GM19025 (cell line): ENCODE results near the gene DNAJC13.
A peak's percentile ranks its signal among the peaks of the same experiment; 100 is the strongest.

Experiments
- ATAC-seq: cut with Tn5 transposase; IDR thresholded peaks from one replicate; pipeline ENCODE4 v1.9.1; 2021; ENCODE audit warnings: mild to moderate bottlenecking, low read depth, moderate library complexity; ENCODE audit not compliant: unreplicated experiment

The DNAJC13 gene

DNA sequence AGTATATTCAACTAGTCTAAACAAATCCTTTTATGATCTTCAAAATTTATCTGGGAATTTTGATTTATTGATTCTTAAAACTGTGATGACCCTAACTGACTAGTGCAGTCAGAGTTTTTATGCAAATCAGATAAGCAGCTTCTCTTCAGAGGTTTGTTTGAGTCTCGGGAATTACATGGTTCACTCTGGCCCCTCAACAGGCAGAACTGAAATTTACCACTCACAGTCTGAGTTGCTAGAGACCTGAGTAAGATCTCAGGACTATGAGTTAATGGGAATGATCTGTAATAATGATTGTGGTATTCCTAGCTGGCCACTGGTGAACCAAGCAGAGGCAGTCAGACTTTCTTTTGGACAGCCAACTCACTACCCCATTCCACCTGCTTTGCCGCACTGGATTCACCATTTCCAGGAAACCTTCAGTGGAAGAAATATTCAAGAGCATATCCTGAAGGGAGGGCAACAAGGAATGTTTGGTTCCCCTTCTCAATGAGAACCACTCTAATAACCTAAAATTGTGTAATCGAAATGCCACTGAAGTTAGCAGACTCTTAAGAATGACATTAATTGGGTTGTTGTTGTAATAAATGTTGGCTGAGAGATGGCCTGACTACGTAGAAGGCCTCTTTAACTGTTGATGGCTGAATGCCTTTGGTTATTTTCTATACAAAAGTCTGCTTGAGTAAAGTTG is 11.5 kb upstream of the DNAJC13 start:
- ATAC-seq, result no peak

DNA sequence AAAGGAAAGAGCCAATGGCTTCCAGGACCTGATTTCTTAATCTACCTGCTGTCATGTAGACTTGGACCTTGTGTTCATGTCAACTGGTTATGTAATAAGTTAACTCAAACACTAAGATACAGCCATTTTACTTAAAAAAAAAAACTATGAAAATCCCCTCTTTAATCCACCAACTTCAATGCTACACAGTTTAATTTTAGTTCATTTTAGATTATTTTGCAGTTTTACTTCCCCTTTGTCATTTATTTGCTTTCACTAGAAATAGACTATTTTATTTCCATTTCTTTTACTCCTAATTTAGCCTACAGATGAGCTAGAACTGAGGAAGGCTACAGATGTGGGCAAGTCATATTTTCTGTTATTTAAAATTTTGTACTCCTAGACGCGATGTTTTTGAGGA is 10.7 kb upstream of the DNAJC13 start:
- ATAC-seq, result no peak

DNA sequence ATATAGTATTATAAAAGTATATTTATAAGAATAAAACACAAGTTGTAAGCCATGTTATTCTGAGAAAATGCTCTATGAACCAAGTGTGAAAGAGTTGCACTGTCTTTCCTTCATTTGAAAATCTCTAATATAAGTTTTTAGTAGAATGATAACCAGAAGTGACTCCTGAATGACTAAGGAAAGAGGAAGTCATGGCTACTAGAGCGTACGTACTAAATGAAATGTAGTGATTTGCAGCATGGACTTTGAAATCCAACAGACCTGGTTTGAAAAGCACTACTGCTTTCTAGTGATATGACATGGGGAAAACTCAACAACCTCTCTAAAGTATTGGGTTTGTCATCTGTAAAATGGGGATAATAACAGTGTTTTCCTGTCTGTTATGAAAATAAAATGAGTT is 10.3 kb upstream of the DNAJC13 start:
- no peak for ATAC-seq

DNA sequence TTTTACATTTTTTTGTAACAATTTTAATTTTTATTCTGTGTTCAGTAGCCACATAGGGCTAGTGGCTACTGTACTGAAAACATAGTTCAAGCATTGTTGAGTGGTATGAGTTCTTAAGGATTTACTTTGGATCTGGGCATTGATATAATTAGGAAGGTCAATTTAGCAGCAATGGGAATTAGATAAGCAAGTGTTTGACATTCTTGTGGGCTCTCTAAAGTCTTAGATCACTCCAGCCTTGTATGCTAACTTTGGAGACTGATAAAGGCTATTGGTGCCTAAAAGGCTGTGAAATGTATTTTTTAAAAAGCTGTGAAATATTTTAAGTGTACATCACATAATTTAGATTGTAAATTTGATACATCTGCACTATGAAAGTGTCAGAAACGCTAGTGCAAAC is 2.5 kb upstream of the DNAJC13 start:
- ATAC-seq, result no peak

DNA sequence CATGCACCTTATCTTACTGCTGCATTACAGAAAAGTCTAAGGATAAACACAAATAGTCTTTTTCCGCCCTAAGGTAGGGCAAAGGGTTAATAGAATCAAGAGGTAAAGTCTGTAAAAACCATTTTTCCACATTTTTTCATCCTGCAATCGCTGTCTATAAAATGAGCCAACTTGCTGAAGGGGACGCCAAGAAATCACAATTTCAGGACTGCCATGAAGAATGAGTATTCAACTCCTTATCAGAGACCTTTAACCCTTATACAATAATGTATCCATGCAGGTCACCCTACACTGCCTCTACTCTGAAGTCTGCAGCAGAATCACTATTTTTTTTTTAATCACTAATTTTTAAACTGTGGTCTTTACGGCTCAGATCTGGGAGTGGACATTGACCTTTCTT is 1.1 kb upstream of the DNAJC13 start:
- ATAC-seq, result no peak

DNA sequence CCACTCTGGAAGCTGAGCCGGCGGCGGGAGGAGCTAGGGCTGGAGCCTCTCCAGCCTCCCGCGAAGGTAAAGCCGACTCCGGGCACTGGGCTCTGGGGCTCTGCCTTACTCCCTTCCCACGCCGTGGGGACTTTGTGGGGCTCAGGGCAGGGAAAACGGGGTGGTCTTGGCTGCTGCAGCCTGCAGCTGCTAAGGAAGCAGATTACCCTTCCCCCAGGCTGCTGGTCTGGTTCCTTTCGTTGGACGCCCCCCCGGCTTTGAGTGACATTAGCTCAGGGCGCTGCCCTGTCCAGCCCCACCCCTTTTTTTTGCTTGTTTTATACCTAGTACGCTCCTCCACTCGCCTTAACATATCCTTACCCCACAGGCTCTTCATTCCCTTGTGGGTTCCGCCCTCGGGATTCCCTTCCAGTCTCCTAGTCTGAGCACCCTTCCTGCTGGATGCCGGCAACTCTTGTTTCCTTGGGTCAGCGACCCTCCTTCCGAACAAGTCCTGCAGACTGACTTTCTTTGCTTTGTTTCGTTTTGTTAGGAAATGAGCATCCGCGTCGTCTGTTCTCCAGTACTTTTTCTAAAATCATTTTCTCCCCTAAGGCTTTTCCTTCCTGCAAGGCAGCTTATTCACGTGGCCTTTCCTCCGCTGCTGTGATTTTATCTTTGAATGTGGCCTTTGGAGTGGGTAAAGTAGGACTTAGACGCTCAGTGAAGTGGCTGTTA is 551 bp downstream of the DNAJC13 start:
- ATAC-seq, result peak; percentile 37

DNA sequence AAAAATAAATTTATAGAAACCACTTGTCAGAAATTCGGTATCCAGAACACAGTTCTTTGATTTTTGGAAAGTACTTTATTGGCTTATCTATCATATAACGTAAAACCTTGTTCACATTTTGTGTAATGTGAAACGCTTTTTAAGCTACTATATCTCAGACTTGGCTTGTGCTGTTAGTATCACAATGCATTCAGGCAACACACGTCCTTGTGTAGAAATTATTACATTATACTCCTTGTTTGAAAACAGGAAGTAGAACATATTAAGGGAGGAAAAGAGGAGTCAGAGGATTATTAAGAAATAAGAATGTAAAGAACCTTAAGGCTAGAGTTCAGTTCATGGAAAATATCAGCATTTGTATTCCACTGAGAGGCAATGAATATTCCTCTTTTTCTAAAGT is 1.6 kb downstream of the DNAJC13 start:
- ATAC-seq, result no peak

DNA sequence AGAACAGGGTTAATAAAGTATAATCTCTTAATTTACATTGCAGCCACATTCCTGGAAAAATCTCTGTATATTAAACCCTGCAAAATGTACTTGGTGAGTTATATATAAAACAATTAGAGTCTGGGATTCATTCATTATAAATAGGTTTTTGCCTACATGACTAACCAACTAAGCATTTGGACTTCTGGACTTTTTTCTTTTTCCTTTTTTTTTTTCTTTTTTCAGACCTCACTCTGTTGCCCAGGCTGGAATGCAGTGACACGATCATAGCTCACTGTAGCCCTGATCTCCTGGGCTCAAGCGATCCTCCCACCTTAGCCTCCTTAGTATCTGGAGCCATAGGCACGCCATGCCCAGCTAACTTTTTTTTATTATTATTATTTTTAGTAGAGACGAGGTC is 4.5 kb downstream of the DNAJC13 start:
- no peak for ATAC-seq

DNA sequence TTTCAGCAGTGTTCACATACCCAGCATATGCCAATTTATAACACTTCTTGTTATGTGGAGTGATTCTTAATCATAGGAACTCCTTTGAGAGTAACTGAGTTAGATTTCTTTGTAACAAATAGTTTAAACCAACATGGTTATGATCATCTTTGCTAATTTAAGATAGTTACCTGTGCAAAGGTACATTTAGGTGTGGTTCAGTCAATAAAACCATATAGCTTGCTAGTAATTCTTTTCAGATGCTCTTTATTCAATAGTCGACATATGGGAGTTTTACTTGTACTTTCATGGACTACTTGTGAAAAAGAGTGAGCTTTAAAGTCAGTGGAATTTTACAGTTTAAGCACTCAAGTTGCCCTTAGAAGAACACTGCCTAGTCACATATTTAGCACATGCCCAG is 5.2 kb downstream of the DNAJC13 start:
- ATAC-seq, result no peak

DNA sequence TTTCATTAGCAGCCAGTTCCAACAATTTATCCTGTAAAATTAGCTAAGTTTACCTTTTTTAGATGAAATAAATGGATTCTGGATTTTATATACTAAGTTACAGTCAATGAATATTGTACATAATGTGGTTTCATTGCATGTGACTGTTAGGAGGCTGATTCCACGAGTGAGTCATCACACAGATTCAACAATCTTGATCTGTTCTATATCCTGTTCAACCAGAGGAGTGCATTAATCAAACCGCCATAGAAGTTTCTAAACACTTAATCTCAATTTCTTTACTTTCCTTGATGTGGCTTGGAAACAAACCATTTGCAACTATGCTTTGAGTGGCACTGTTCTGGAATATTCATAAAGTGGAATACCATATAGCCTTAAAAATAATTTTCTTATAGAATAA is 15.3 kb downstream of the DNAJC13 start:
- no peak for ATAC-seq

DNA sequence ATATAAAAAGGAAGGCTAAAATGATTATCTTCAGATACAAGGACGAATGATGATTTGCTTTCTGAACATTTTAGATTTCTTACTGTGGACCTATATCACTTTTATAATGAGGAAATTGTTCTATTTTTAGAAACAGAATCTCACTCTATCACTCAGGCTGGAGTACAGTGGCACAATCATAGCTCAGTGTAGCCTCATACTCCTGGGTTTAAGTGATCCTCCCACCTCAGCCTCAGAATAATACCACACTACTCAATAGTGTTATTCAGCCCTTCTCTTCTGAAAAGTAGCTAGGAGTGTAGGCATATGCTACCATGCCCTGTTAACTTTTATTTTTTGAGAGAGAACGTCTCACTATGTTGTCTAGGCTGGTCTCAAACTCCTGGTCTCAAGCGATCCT is 15.8 kb downstream of the DNAJC13 start:
- no peak for ATAC-seq

DNA sequence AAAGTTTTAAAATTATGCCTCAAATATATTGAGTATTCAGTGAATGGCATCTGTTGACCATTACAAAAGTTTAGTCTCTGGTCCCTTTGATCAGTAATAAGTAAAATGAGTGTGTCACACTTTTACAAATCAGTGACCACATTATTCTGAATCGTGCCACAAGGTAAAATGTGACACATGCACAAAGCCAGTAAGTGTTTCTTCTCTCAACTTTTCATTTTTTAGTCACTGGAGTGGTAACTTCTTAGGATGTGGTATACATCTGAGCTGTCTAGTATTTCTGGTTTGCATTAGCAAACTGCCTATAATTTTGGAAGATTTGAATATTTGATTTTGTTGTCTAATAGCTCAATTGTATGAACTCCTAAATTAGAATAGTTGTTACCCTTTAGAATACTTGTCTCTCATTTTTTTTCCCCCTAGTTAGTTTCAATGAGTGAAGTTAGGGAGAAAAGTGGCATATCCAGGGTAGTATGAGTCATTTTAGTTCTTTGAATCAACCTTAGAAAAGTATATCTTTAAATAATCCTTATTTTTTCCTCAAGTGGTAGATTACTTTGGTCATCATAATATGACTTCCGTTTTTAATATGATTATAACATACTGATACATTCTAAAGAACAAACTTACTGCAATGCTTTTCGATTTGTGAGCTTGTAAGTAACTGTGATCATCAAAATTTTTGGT is 18.1 kb downstream of the DNAJC13 start:
- ATAC-seq, result no peak

DNA sequence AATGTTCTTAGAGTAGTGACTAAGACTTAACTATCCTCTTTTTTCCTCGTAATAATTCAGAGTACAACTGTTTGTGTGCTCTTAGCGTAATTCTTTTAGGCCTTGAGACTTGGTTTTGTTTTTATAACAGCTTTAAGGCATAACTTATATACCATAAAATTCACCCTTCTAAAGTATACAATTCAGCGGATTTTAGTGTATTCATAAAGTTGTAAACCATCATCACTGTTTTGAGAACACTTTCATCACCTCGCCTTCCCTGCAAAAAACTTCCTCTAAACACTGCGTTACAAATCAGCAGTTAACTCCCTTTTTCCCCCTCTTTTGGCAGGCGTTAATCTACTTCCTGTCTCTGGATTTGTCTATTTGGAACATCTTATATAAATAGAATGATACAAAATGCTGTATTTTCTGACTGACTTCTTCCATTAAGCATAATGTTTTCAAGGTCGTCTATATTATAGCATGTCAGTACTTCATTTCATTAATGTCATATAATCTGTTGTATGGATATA is 18.7 kb downstream of the DNAJC13 start:
- ATAC-seq, result no peak

DNA sequence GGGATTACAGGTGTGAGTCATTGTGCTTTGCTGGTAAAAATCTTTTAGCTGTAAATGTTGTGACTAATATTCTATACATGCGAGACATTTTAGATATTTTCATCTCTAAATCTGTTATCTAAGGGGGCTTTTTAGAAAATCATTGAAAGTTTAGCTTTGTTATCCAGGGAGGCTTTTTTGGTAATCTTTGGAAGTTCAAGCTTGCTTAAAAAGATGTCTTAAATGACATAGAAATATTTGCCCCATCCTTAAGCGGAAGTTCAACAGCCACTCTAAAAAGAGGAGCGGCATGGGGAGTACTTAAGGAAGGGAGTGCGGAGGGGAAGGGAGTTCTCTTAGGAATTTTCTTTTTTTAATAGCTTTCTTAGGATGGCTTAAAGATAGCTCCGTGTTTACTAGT is 26.1 kb downstream of the DNAJC13 start:
- no peak for ATAC-seq

DNA sequence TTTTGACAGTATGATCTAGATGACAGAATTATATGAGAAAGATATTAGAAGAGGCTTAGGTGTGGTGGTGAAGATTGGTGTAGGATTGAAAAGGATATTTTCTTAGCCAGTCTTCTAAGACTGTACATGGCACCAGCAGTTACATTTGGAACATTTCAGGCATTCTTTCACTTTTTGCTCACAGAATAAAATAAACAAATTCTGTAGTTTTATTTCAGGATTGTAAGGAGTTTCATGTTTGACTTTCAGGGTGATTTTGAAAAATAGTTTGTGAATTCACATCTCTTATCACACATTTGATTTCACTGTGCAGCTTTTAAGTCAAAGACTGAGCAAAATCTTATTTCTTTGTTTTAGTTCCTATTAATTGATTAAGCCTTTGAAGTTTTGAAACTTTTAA is 27.1 kb downstream of the DNAJC13 start:
- no peak for ATAC-seq

DNA sequence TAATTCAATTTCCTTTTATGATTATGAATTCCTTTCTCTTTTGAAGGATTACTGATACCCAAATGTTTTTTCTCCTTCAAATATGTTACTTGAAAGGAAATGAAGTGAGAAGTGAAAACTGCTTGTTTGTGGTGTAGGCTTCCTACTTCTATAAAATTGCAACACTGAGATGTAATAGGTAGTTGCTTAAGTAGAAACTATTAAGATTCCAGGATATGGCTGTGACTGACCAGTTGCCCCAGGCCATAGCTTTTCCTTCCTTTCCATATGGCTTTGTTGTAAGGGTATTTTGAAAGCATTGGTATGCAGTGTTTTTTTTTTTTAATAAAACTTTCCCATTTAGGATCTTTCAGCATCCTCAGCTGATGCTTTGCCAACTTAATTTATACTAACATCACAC is 28.5 kb downstream of the DNAJC13 start:
- no peak for ATAC-seq

DNA sequence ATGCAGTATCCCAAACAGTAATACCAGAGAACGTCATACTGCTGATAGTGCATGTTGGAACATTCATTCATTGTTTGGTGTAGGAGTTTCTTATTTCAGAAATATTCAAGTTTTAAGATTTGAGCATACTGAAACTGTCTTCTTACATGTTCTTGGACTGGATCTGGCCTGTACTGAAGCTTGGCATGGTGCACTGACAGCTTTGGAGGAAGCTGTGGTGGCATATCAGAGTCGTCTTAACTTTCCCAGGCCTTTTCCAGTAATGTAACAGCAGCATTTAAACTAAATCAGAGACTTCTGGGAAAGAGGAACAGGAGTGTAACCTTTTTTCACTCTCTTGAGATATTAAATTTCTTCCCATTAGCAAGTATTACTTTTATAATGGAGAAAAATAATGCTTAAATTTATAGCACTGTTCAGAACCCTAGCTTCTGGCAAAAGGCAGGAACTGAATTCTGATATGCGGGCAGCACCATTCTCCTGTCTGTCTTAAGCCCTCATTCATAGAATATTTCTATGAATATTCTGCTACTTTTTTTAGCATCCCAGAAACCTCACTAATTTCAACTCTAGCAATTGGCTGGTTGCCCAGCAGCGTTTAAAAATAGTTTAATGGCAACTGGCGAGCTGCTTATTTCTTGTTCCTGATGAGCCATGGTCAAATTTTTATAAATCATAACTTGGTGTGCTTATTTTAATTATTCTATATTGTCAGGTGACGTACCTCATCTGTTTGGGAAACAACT is 31.1 kb downstream of the DNAJC13 start:
- ATAC-seq, result no peak

DNA sequence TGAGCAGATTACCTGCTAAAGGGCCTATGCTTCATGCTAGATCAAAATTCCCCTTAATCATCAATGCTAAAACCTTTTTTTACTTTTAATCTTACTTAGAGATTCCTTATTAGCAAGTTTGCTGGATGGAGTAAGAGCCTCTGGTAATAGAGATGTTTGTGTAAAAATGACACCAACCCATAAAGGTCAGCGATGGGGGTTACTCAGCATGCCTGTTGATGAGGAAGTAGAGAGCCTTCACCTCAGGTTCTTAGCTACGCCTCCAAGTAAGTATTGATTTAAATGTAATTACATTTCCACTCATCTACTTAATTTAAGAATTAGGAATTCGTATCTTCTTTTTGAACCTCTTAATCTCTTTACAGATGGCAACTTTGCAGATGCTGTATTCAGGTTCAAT is 38.8 kb downstream of the DNAJC13 start:
- no peak for ATAC-seq

DNA sequence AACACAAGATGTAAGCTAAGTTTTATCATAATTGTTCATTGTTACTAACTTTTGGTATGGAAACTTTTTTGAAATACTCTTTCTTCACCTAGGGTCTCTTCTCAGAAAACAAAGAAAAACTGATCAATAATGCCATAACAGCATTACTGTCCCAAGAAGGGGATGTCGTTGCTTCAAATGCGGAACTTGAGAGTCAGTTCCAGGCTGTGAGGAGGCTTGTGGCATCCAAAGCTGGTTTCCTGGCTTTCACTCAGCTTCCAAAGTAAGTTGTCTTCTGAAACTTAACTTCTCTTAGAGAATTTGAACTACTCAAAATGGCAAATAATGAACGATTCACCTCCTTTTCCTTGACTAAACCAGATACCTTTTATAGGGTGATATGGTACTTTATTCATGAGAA is 39.3 kb downstream of the DNAJC13 start:
- ATAC-seq, result no peak

DNA sequence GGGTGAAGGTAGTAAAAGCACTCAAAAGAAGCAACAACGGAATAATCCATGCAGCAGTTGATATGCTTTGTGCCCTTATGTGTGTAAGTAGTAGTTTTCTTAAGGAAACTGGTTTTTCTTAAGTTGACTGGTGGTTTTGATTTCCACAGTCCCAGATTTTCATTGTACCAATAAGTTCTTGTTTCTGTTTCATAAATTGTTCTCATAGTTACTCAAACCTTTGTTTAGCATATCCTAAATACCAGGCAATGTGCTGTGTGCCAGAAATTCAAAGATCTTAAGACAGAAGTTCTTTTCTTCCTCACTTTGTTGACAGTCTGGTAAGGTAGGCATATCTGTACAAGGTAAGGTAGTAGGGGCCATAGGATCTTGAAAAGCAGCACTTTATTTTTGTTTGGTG is 40.0 kb downstream of the DNAJC13 start:
- ATAC-seq, result no peak

DNA sequence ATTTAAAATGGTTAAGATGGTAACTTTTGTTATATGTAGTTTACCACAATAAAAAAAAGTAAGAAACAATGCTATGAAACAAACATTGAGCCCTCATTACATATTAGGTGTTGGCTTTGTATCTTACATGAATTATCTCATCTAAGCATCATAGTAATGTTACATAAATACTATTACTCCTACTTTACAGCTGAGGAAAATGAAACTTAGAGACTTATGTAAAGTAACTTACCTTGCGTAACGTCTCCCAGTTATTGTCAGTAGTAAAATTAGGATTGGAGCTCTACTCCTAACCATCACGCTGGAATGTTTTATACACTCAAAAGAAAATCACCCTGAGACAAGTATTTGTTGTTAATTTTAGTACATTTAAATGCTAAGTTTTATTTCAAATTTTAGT is 42.2 kb downstream of the DNAJC13 start:
- no peak for ATAC-seq
